GM18511 (cell line): ENCODE measurements around the gene APPL1.
A peak's percentile ranks its signal among the peaks of the same experiment; 100 is the strongest.

Experiments used
- ATAC-seq: cut with Tn5 transposase; IDR thresholded peaks from one replicate; pipeline ENCODE4 v1.9.1; 2021; ENCODE audit warnings: mild to moderate bottlenecking, moderate library complexity; ENCODE audit not compliant: unreplicated experiment

APPL1 gene, protein sequence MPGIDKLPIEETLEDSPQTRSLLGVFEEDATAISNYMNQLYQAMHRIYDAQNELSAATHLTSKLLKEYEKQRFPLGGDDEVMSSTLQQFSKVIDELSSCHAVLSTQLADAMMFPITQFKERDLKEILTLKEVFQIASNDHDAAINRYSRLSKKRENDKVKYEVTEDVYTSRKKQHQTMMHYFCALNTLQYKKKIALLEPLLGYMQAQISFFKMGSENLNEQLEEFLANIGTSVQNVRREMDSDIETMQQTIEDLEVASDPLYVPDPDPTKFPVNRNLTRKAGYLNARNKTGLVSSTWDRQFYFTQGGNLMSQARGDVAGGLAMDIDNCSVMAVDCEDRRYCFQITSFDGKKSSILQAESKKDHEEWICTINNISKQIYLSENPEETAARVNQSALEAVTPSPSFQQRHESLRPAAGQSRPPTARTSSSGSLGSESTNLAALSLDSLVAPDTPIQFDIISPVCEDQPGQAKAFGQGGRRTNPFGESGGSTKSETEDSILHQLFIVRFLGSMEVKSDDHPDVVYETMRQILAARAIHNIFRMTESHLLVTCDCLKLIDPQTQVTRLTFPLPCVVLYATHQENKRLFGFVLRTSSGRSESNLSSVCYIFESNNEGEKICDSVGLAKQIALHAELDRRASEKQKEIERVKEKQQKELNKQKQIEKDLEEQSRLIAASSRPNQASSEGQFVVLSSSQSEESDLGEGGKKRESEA

GRCh38 chr3:57227204-57227929, at the start of gene APPL1:
Gene APPL1, plus strand, starts transcription at chr3:57227729. Its CDS starts 155 bp downstream, at chr3:57227884.
- ATAC-seq: peak; percentile 88

- no peak for ATAC-seq
These were observed 47.7 kb upstream of the APPL1 start for GRCh38 chr3:57179580-57180410.

DNA sequence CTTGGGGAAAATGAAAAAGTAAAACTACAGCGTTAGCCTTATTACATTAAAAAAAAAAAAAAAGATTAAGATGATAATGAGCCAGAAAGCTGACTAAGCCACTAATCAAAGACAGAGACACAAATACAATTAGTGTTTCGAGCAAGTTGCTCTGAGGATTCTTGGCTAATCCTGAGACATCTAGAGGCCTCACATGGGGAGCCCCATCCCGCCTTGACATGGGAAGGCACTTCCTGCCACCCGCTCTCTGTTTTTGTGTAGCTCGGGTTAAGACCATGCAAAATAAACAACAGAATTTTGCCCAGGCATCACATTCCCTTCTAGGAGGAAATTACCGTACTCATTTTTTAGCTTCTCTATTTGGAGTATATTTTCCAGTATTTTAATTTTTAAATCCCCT, 43.0 kb upstream of the APPL1 start:
- no peak for ATAC-seq

DNA sequence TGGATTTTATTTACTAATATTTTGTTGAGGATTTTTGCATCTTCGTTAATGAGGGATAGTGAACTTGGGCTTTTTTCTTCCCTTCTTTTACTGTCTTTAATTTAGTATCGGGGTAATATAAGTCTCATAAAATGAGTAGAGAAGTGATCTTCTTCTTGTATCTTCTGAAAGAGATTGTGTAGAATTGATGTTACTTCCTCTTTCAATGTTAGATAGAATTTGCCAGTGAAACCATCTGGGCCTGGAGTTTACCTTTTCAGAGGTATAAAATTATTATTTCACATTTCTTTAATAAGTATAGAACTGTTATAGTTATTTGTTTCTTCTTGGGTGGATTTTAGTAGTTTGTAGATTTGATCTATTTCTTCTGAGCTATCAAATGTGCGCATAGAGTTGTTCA, 35.5 kb upstream of the APPL1 start:
- ATAC-seq: no peak

DNA sequence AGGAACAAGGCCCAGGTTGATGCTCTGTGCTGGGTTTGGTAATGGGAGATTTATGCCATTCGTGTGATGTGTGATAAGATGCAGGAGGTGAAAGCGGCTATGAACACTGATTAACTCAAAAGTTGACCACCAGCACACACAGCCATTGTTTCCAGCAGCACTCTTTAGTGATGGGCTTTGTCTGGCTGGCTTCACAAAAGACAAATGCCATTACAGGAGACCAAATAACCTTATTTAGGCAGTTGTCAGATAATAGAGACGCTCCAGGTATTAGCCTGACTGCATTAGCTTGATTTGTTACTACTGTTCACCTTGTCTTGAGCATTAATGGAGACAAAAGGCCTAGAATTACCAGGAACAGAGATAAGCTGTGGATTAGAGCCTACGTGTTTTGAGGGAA, 32.9 kb upstream of the APPL1 start:
- no peak for ATAC-seq

DNA sequence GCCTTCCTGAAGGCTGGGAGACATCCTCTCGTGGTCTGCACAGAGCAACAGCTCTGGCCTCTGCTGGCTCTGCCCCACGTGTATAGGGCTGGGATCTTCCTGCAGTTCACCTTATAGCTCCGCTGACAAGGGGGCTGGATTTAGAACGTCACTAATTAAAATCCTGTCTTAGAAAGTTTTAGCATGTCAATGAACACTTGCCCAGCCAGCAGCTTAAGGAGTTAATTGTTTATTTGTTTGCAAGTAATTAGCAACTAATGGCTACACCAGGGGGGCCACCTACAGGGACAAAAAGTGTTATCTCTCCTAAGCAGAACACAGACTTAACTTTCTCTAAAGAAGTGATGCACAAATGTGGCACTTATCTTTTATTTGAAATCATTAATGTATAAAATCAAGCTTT, 27.6 kb upstream of the APPL1 start, which contains the start of gene HESX1:
TSS of gene HESX1 (minus strand) at position 84 of the 403 bp plus-strand sequence. CDS start at position 24, 60 bp downstream.
- ATAC-seq: no peak

DNA sequence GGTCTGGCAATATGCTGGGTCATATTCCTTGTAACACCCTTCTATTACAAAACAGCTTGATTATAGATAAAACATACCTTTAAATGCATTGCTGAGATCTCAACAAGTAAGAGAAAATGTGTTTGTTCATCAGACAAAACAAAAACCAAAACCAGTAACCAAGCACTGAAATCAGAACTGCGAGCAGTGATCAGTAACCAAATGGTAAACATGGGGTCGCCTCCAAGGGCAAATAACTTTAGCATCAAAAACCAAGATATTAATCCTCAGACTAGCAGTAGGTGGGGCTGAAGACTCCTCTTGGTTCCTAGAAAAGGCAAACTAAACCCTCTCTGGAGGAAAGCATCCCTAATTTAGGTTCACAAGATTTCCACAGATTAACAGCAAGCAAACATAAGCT, 21.1 kb upstream of the APPL1 start:
- ATAC-seq: no peak

DNA sequence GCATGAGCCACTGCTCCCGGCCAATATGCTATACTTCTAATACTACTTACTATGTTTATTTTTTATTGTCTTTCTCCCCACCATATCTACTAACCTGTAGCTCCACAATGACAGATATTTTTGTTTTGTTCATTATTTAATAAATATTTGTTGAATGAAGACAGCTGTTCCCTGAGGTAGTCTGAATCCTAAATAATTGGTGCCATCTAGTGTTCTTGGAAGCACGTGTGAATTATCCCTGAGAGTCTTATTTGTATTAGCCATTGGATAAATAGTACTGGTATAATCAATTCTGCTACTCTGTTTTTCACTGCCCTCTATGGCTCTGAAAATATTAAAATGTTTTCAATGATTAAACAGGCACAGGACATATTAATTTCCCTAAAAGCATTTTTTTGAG, 5.6 kb upstream of the APPL1 start:
- no peak for ATAC-seq

GRCh38 chr3:57224856-57225255, 2.7 kb upstream of the APPL1 start:
- no peak for ATAC-seq

- ATAC-seq: no peak
These were observed 1.4 kb upstream of the APPL1 start for GRCh38 chr3:57226176-57226575.

DNA sequence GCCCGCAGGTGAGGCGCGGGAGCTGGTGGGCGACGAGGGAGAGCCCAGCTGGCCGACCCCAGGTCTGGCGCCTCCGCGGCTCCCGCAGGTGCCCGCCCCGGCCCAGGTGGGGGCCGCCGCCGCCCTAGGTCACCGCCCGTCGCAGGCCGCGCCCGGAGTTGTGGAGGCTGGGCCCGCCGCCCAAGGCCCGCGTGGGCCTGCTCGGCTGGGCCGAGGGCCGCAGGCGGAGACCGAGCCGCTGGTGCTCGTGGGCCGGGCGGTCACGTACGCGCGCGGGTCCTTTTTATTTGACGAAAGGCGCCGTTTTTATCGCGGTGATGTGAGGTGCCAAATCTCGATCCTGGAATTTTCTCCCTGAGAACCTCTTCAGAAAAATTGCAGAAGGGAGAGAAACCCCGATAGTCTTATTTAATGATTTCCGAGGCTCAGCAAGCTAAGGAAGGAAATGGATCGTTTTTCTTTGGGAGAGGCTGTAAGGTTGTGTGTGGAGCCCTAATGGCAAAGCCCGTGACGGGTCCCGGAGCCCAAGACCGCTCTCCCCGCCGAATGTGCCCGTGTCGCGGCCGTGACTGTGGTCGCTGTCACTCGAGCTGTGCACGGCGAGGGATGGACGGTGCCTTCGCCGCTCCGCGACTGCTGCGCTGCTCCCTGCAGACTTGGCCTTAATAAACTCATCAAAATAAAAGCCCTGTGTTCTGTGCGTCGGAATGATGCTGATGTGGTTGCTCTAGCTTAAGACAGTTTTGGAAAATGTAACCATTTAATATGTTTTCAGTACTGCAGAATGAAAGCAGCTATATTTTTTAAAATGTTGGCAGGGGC, 612 bp downstream of the APPL1 start:
- peak; percentile 46 for ATAC-seq

DNA sequence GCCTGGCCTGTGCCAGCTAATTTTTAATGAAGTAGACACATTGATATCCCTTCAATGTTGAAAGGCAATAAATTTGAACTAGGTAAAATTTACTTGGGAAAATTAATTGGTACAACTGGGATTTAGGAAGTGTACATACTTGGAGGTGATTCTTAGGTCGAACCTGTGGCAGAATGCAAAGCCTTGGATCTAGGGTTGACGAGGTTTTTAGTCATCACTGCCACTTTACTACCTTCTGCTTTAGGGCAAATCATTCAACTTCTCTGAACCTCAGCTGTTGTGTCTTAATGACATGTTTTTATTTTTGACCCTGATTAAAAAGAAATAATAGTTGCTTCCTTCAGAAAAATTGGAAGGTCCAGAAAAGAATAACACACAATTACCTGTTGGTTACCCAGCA, 2.5 kb downstream of the APPL1 start:
- no peak for ATAC-seq

GRCh38 chr3:57233799-57234198, 6.3 kb downstream of the APPL1 start:
- no peak for ATAC-seq

DNA sequence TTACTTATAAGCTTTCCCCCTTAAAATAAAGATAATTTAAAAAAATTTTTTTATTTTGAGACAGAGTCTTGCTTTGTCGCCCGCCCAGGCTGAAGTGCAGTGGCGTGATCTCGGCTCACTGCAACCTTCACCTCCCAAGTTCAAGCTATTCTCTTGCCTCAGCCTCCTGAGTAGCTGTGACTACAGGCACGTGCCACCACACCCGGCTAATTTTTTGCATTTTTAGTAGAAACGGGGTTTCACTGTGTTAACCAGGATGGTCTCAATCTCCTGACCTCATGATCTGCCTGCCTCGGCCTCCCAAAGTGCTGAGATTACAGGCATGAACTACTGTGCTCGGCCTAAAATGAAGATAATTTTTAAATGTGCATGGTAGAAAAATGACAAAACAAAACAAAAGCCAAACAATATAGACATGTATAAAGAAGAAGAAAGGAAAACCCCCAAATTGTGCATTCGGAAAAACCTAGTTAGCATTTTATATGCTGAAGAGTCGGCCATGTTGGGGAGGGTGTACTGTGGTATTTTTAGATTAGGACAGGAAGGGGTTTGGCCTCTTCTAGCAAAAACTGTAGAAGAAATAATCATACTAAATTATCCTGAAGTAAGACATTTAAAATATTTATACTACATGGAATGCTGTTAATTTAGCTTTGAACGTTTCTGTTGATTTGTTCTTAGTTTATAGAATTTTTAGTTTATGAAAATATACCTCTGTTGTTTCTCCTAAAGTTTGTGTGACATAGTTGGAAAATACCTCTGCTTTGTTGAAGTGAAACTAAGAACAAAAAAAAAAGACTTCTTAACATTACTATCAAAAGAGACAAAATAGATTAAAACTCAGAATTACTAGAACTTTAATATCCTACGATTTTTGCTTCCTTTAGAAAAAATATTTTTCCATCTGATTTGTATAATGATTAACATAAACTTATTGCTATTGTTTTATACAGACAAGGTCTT, 7.4 kb downstream of the APPL1 start:
- ATAC-seq: no peak

GRCh38 chr3:57244946-57245345, 17.4 kb downstream of the APPL1 start:
- no peak for ATAC-seq

DNA sequence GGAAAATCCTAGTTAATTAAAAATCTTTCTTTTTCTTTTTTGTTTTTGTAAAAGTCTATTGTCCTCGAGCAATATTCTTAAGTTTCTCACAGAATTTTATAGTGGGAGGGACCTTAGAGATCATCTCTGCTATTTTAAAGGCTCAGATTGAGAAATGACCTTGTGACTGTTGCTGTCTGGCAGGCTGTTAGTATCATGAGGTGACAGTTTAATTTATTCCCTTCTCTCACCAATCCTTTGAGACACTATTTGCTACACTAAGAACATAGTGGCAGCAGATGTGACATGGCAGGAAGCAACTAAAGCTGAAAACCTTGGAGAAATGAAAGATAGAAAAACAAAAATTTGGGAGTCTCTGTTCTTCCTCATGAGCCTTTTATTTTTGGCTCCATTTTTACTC, 24.9 kb downstream of the APPL1 start:
- ATAC-seq: no peak

GRCh38 chr3:57256844-57257243, 29.3 kb downstream of the APPL1 start:
- no peak for ATAC-seq

- ATAC-seq: no peak
These were observed 30.1 kb downstream of the APPL1 start for GRCh38 chr3:57257678-57258077.

DNA sequence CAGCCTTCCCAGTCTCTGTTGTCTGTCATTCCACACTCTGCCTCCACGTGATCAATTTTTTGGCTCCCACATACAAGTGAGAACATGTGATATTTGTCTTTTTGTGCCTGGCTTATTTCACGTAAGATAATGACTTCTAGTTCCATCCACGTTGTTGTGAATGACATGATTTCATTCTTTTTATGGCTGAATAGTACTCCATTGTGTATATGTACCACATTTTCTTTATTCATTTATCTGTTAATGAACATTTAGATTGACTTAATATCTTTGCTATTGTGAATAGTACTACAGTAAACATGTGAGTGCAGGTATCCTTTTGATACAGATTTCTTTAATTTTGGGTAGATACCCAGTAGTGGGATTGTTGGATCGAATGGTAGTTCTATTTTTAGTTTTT, 33.6 kb downstream of the APPL1 start:
- no peak for ATAC-seq
